ENCODE data around the gene ACRBP.
A peak's percentile ranks its signal among the peaks of the same experiment; 100 is the strongest.
"Not testable (repeated sequence)": the region's sequence is repeated elsewhere in the genome, so short reads cannot be mapped to it uniquely, and the experiment has no call there.

The ACRBP gene

GRCh38 chr12:6605421-6606330 is 41.6 kb downstream of the ACRBP start:
- Histone ChIP-seq H3K36me3 (ENCODE audit: insufficient read depth) (peaks cover 5% of the 10 kb centered on the region; the same call in 1 of the 2 replicates), H3K27me3 (ENCODE audit: insufficient read depth, low read depth) (no peaks in the 10 kb centered on the region), H3K4me3 (IDR thresholded peaks at IDR 0.05; ENCODE audit: insufficient read depth, low read depth, low read length) (peak overlapping the region; percentile 16), H3K9ac (peak overlapping the region; percentile 49; the same call in 1 of the 2 replicates), H4K20me1 (ENCODE audit: insufficient read depth) (peaks cover 13% of the 10 kb centered on the region), H2AFZ (ENCODE audit: low read depth) (no peak overlapping the region), H3K27ac (peak overlapping the region; percentile 45; the same call in 1 of the 2 replicates), H3K4me1 (ENCODE audit: low read depth, poor library complexity, severe bottlenecking) (peaks cover 38% of the 10 kb centered on the region), H3K4me2 (peak overlapping the region; percentile 96), H3K79me2 (ENCODE audit: insufficient read depth, low read depth) (peaks cover 51% of the 10 kb centered on the region)
- TF ChIP-seq CTCF (conservative IDR thresholded peaks at IDR 0.05; ENCODE audit: low read depth, low read length), result no peak

GRCh38 chr12:6604259-6605029 is 42.8 kb downstream of the ACRBP start:
- peaks cover 5% of the 10 kb centered on the region; the same call in 1 of the 2 replicates for H3K36me3 ChIP-seq (ENCODE audit: insufficient read depth)
- no peak overlapping the region for H3K9ac ChIP-seq
- TF ChIP-seq CTCF (conservative IDR thresholded peaks at IDR 0.05; ENCODE audit: low read depth, low read length), result no peak
- peaks cover 51% of the 10 kb centered on the region for H3K79me2 ChIP-seq (ENCODE audit: insufficient read depth, low read depth)
- peaks cover 38% of the 10 kb centered on the region for H3K4me1 ChIP-seq (ENCODE audit: low read depth, poor library complexity, severe bottlenecking)
- H2AFZ ChIP-seq (ENCODE audit: low read depth), result no peak overlapping the region
- H4K20me1 ChIP-seq (ENCODE audit: insufficient read depth), result peaks cover 13% of the 10 kb centered on the region
- no peaks in the 10 kb centered on the region for H3K27me3 ChIP-seq (ENCODE audit: insufficient read depth, low read depth)
- no peak overlapping the region for H3K4me3 ChIP-seq (IDR thresholded peaks at IDR 0.05; ENCODE audit: insufficient read depth, low read depth, low read length)
- H3K4me2 ChIP-seq, result peak overlapping the region; percentile 96
- H3K27ac ChIP-seq, result no peak overlapping the region

GRCh38 chr12:6603095-6603567 is 44.1 kb downstream of the ACRBP start:
- Histone ChIP-seq H3K4me2 (peak overlapping the region; percentile 47), H3K36me3 (ENCODE audit: insufficient read depth) (peaks cover 5% of the 10 kb centered on the region; the same call in 1 of the 2 replicates), H3K79me2 (ENCODE audit: insufficient read depth, low read depth) (peaks cover 51% of the 10 kb centered on the region), H3K4me3 (IDR thresholded peaks at IDR 0.05; ENCODE audit: insufficient read depth, low read depth, low read length) (no peak overlapping the region), H3K4me1 (ENCODE audit: low read depth, poor library complexity, severe bottlenecking) (peaks cover 31% of the 10 kb centered on the region), H3K27me3 (ENCODE audit: insufficient read depth, low read depth) (no peaks in the 10 kb centered on the region), H3K9ac (no peak overlapping the region), H3K27ac (no peak overlapping the region), H2AFZ (ENCODE audit: low read depth) (no peak overlapping the region), H4K20me1 (ENCODE audit: insufficient read depth) (peaks cover 13% of the 10 kb centered on the region)
- no peak for TF ChIP-seq CTCF (conservative IDR thresholded peaks at IDR 0.05; ENCODE audit: low read depth, low read length)

- Histone ChIP-seq H3K79me2 (ENCODE audit: insufficient read depth, low read depth) (peaks cover 51% of the 10 kb centered on the region), H3K4me3 (IDR thresholded peaks at IDR 0.05; ENCODE audit: insufficient read depth, low read depth, low read length) (no peak overlapping the region), H3K27me3 (ENCODE audit: insufficient read depth, low read depth) (no peaks in the 10 kb centered on the region), H3K9ac (no peak overlapping the region), H3K4me2 (no peak overlapping the region), H3K4me1 (ENCODE audit: low read depth, poor library complexity, severe bottlenecking) (peaks cover 25% of the 10 kb centered on the region), H3K27ac (no peak overlapping the region), H4K20me1 (ENCODE audit: insufficient read depth) (peaks cover 13% of the 10 kb centered on the region), H2AFZ (ENCODE audit: low read depth) (no peak overlapping the region), H3K36me3 (ENCODE audit: insufficient read depth) (peaks cover 5% of the 10 kb centered on the region; the same call in 1 of the 2 replicates)
- no peak for TF ChIP-seq CTCF (conservative IDR thresholded peaks at IDR 0.05; ENCODE audit: low read depth, low read length)
Measured at GRCh38 chr12:6602526-6602925, 44.7 kb downstream of the ACRBP start.

- H3K4me2 ChIP-seq; H3K27ac ChIP-seq; H2AFZ ChIP-seq (ENCODE audit: low read depth); H3K4me3 ChIP-seq (IDR thresholded peaks at IDR 0.05; ENCODE audit: insufficient read depth, low read depth, low read length); H4K20me1 ChIP-seq (ENCODE audit: insufficient read depth); H3K4me1 ChIP-seq (ENCODE audit: low read depth, poor library complexity, severe bottlenecking); H3K27me3 ChIP-seq (ENCODE audit: insufficient read depth, low read depth); H3K9ac ChIP-seq; H3K79me2 ChIP-seq (ENCODE audit: insufficient read depth, low read depth): not testable (repeated sequence)
- peaks cover 10% of the 10 kb centered on the region; the same call in 1 of the 2 replicates for H3K36me3 ChIP-seq (ENCODE audit: insufficient read depth)
Measured at GRCh38 chr12:6595673-6596072, 51.6 kb downstream of the ACRBP start.
